Measurements from ENCODE around the gene FANK1.

GRCh38 chr10:125994601-125995000, 98.2 kb downstream of the FANK1 start:
- TF ChIP-seq EZH2 (IDR thresholded peaks at IDR 0.05; ENCODE audit: insufficient read depth, poor library complexity, severe bottlenecking) = no peak
- TF ChIP-seq EZH2phosphoT487 (IDR thresholded peaks at IDR 0.05; ENCODE audit: insufficient read depth, low read depth) = no peak
